Muscle layer of duodenum (tissue), 2 donors: ENCODE data around the gene INSYN2A.

Experiments used
- H3K27ac ChIP-seq: one replicate; pipeline ENCODE4 v1.7.0; 2013; ENCODE audit warnings: mild to moderate bottlenecking, low read length
- H3K27me3 ChIP-seq: one replicate; pipeline ENCODE4 v1.7.0; 2013; ENCODE audit warnings: low read depth, mild to moderate bottlenecking, control low read depth, low read length
- H3K36me3 ChIP-seq, 2 donors: one replicate each; pipeline ENCODE4 v1.7.0; 2013; ENCODE audit warnings: low read length in 2 of 2, control low read depth in 1 of 2, mild to moderate bottlenecking in 1 of 2; ENCODE audit not compliant: insufficient read depth in 2 of 2, control insufficient read depth in 1 of 2
- H3K4me1 ChIP-seq, 2 donors: one replicate each; pipeline ENCODE4 v1.7.0; 2013; ENCODE audit warnings: low read length in 2 of 2, mild to moderate bottlenecking in 2 of 2, control low read depth in 1 of 2, moderate library complexity in 1 of 2; ENCODE audit not compliant: insufficient read depth in 2 of 2, control insufficient read depth in 1 of 2
- H3K4me3 ChIP-seq, 2 donors: one replicate each; pipeline ENCODE4 v1.7.0; 2013; ENCODE audit warnings: low read length in 2 of 2, low read depth in 1 of 2, mild to moderate bottlenecking in 1 of 2
- H3K9me3 ChIP-seq, 2 donors: one replicate each; pipeline ENCODE4 v1.7.0; 2013; ENCODE audit warnings: low read length in 2 of 2, control low read depth in 1 of 2, mild to moderate bottlenecking in 1 of 2; ENCODE audit not compliant: control insufficient read depth in 1 of 2
- donor health status: healthy.

Gene INSYN2A

DNA sequence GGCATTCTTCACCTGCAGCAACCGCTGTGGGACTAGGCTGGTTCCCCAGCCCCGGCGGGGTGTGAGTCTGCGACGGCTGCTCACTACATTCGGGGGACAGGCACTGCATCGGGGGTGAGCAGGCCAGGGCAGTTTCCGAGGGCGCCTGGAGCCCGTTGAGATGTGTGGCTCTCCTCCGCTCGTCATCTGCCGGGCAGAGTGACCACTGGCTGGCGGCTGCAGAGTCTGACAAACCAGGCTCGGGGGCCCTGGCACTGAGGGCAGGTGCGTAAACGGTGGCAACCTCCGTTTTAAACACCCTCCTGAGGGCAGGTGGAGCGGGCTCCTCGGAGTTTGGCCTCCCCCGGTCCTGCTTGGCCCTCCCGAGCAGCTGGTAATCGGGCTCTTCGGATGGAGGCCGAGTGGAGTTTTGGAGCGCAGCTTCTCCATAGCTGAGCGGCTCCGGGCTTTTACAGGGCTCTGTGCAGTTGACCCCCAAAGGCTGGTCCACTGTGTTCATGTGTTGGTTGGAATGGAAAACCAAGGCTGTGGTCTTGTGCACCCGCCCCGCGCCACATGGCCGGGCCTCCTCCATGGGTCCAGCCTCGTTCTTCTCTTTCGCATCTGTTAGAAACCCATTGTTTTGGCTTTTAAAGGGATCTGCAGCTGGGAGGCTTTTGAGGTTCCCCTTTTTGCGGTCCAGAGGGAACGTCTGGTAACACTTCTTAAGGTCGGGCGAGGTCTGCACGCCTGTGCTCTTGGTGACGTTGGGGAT, 20.9 kb downstream of the INSYN2A start:
- no peak overlapping the region for H3K4me3 ChIP-seq
- peaks cover 0 to 5% of the 10 kb centered on the region in 2 donors for H3K36me3 ChIP-seq
- no peaks in the 10 kb centered on the region for H3K9me3 ChIP-seq
- H3K27me3 ChIP-seq, result no peaks in the 10 kb centered on the region
- H3K27ac ChIP-seq, result no peak overlapping the region
- H3K4me1 ChIP-seq, result no peaks in the 10 kb centered on the region

- Histone ChIP-seq H3K36me3 (peaks cover 0 to 5% of the 10 kb centered on the region in 2 donors), H3K27ac (no peak overlapping the region), H3K4me1 (no peaks in the 10 kb centered on the region), H3K27me3 (no peaks in the 10 kb centered on the region), H3K9me3 (no peaks in the 10 kb centered on the region), H3K4me3 (no peak overlapping the region)
Observed at GRCh38 chr10:127174866-127175265, 21.5 kb downstream of the INSYN2A start.

DNA sequence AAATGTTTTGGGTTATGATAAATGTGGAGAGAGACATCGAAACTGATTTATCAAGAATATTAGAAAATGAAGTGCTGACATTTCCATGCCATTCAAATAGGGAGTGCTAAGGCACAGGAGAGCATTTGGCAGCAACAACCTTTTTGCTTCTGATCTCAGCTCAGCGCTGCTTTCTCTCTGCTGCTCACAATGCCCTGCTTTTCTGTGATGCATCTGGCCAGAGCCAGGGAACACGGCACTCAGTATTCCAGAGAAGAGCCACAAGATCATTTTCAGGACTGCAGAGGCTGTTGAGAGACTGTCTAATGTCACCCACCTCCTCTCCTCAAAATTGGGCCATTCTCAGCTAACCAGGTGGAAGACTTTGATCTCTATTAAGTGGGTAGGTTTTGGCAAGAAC, 28.1 kb downstream of the INSYN2A start:
- no peaks in the 10 kb centered on the region for H3K36me3 ChIP-seq
- H3K9me3 ChIP-seq, result no peaks in the 10 kb centered on the region
- H3K4me3 ChIP-seq, result no peak overlapping the region
- H3K27me3 ChIP-seq, result no peaks in the 10 kb centered on the region
- H3K4me1 ChIP-seq, result no peaks in the 10 kb centered on the region
- no peak overlapping the region for H3K27ac ChIP-seq

- Histone ChIP-seq H3K27me3 (no peaks in the 10 kb centered on the region), H3K9me3 (no peaks in the 10 kb centered on the region), H3K4me3 (no peak overlapping the region), H3K36me3 (no peaks in the 10 kb centered on the region), H3K27ac (no peak overlapping the region), H3K4me1 (peaks cover 0 to 9% of the 10 kb centered on the region in 2 donors)
Observed at GRCh38 chr10:127162841-127163240, 33.5 kb downstream of the INSYN2A start.

- H3K36me3 ChIP-seq, result no peaks in the 10 kb centered on the region
- peaks cover 0 to 19% of the 10 kb centered on the region in 2 donors for H3K4me1 ChIP-seq
- H3K27me3 ChIP-seq, result no peaks in the 10 kb centered on the region
- no peak overlapping the region for H3K4me3 ChIP-seq
- H3K27ac ChIP-seq, result no peak overlapping the region
- no peaks in the 10 kb centered on the region for H3K9me3 ChIP-seq
Observed at GRCh38 chr10:127161482-127161881, 34.9 kb downstream of the INSYN2A start.

DNA sequence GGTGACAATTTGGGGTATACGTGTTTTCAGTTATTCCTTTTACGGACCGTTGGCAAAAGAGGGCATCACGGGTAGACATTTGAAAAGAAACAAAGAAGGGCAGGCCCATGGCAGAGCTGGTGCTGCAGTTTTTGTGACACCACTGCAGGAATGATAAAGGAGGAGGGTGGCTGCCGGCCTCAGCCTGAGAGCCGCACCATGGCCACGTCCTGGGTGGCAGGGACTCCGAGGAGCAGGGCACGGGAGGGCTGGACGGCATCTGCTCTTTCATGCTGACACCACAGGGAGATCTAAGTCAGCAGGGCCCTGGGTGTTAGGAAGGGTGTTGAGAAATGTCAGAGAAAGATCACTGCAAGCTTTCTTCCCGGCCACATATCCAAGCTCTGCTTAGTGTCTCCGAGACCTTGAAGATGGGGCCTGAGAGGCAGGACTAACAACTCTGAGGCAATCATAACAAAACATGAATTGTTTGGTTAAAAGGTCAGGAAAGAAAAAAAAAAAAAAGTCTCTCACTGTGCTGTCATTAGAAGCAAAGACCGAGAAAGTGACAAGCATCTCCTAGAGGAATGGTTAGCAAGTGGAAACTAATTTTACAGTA, 36.6 kb downstream of the INSYN2A start:
- Histone ChIP-seq H3K4me1 (peaks cover 0 to 19% of the 10 kb centered on the region in 2 donors), H3K9me3 (no peaks in the 10 kb centered on the region), H3K27me3 (no peaks in the 10 kb centered on the region), H3K4me3 (no peak overlapping the region), H3K27ac (no peak overlapping the region), H3K36me3 (no peaks in the 10 kb centered on the region)

DNA sequence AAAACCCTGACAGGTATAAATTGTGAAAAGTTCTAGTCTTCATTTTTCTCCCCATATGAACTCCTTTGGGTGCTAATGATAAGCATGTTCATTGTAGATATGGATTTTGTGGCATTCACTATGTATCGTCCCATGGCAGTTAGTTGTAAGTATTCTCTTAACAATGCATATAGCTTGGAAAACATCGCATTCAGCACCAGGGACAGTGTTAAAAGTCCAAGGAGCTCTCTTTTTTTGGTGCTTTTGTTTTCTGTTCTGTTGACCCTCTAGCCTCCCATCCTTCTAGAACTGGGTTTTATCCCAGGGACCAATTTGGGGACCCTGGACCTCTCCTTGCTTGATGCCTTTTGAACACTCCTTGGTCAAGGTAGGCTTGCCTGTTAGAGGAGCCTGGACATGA, 37.7 kb downstream of the INSYN2A start:
- Histone ChIP-seq H3K27me3 (no peaks in the 10 kb centered on the region), H3K4me1 (peaks cover 0 to 19% of the 10 kb centered on the region in 2 donors), H3K9me3 (no peaks in the 10 kb centered on the region), H3K27ac (no peak overlapping the region), H3K36me3 (no peaks in the 10 kb centered on the region), H3K4me3 (no peak overlapping the region)

DNA sequence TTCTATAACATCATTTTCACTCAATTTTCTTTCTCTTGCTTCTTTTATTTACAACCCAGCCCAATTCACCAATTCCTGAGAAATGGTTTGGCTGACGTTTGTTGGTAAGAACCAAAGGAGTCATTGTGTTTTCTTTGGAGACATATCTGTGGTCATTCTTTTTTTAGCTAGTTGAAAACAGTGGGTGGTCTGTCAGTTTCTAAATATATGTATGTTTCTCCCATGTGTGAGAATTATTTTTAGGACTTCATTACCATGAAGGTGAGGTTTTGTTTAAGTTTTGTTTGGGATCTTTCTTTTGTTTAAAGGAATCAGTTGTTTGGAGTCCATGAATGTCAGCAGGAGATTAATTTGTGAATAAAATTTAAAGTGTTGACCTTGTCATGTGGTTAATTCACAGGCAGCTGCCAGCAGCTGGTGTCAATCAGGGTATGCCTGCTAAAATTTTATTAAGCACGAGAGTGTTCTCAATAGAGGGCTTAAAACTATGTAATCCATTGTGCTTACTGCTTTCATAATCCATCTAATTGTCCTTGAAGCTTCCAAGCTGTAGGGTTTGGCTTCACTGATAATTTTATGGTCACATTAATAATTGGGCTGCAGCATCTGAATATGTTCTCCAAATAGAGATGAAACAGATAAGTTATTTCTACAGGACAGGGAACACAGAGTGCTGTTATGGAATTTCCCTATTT, 38.7 kb downstream of the INSYN2A start:
- H3K4me1 ChIP-seq, result peaks cover 0 to 19% of the 10 kb centered on the region in 2 donors
- no peak overlapping the region for H3K27ac ChIP-seq
- no peaks in the 10 kb centered on the region for H3K36me3 ChIP-seq
- H3K9me3 ChIP-seq, result no peaks in the 10 kb centered on the region
- H3K27me3 ChIP-seq, result no peaks in the 10 kb centered on the region
- H3K4me3 ChIP-seq, result no peak overlapping the region

DNA sequence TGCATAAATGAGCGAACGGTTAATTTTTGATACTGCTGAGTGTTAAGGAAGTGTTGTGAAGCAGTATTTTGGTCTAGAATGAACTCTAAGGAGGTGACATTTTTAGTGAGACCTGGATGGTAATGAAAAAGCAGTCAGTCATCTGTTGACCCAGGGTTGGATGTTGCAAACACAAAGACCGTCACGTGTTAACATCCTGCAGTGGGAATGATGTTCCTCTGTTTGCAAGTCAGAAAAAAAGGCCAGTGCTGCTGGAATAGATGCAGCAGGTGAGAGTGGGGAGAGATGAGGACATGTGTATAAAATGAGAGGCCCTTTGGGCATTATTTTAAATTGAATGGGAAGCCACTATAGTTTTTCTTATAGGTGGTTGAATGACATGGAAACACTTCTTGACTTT, 39.3 kb downstream of the INSYN2A start:
- Histone ChIP-seq H3K27me3 (no peaks in the 10 kb centered on the region), H3K4me1 (peaks cover 0 to 19% of the 10 kb centered on the region in 2 donors), H3K27ac (no peak overlapping the region), H3K36me3 (no peaks in the 10 kb centered on the region), H3K9me3 (no peaks in the 10 kb centered on the region), H3K4me3 (no peak overlapping the region)

DNA sequence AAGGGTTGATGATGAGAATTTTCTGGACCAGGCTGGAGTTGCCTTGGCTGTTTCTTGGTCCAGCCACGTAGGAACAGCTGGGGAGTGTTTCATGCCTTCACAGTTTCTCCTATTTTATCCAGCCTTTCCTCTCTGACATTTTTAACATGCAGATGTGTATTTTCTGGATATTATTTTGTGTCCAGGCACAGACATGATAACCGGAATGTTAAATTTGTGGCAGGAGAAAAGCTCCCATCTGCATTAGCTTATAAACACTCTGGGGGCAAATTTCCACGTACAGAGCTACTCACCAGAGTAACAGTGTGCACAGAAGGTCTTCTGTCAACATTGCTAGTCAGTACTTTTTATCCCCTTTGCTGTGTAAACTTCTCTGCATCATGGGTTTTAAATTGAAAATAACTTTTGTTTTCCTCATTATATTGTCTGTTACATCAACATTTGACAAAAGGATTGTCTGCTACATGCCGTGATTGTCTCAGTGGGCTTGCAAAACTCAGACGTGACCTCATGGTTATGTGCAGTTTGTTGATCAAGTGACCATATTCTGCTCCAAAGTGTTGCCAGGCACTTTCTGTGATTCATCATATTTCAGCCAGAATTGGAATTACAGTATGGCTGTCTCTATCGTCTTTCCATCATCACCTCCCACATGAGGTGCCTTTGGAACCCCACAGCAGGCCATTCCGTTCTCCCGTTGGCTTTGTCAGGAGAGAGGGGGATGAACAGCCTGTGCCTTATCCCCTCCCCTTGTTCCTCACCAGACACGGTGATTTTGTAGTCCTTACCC, 41.4 kb downstream of the INSYN2A start:
- Histone ChIP-seq H3K27ac (no peak overlapping the region), H3K36me3 (peaks cover 0 to under 1% of the 10 kb centered on the region in 2 donors), H3K4me1 (peaks cover 0 to 19% of the 10 kb centered on the region in 2 donors), H3K4me3 (no peak overlapping the region), H3K9me3 (no peaks in the 10 kb centered on the region), H3K27me3 (no peaks in the 10 kb centered on the region)

GRCh38 chr10:127153181-127153580, 43.2 kb downstream of the INSYN2A start:
- Histone ChIP-seq H3K36me3 (peaks cover 0 to 16% of the 10 kb centered on the region in 2 donors), H3K9me3 (no peaks in the 10 kb centered on the region), H3K27me3 (no peaks in the 10 kb centered on the region), H3K4me1 (peaks cover 0 to 10% of the 10 kb centered on the region in 2 donors), H3K4me3 (no peak overlapping the region), H3K27ac (no peak overlapping the region)
